H1 (cell line): ENCODE results near the gene PPP1R11.

Experiments used
- GTF2F1 ChIP-seq: IDR thresholded peaks from 2 replicates; pipeline ENCODE4 v1.6.1; 2012; ENCODE audit warnings: low read depth, low read length, improper control_type of control experiment, borderline replicate concordance
- HDAC2 ChIP-seq, 2 experiments: fragments of 300-600 bp in 1 of 2; sonication (generic) in 1 of 2; IDR thresholded peaks; 2 replicates each; pipeline ENCODE4 v1.6.1; 2011 to 2012; ENCODE audit warnings: low read depth in 2 of 2, low read length in 2 of 2, mild to moderate bottlenecking in 2 of 2, moderate library complexity in 2 of 2, borderline replicate concordance in 1 of 2, inconsistent platforms in 1 of 2
- JUND ChIP-seq: IDR thresholded peaks from 2 replicates; pipeline ENCODE4 v1.6.1; 2011; ENCODE audit warnings: mild to moderate bottlenecking, improper control_type of control experiment, low read length
- NRF1 ChIP-seq: IDR thresholded peaks from 2 replicates; pipeline ENCODE4 v1.6.1; 2011; ENCODE audit warnings: mild to moderate bottlenecking, low read depth, low read length, improper control_type of control experiment
- POLR2AphosphoS5 ChIP-seq: IDR thresholded peaks from 2 replicates; pipeline ENCODE4 v1.6.1; 2011; ENCODE audit warnings: low read depth, low read length
- SP1 ChIP-seq: IDR thresholded peaks from 2 replicates; pipeline ENCODE4 v1.6.1; 2011; ENCODE audit warnings: low read depth, low read length
- TCF12 ChIP-seq: IDR thresholded peaks from 2 replicates; pipeline ENCODE4 v1.6.1; 2011; ENCODE audit warnings: low read depth, mild to moderate bottlenecking, low read length
- TF ChIP-seq, protein P1 (sequence below), 3 experiments: IDR thresholded peaks; 1 replicate in 2 of 3; 2 replicates in 1 of 3; pipeline versions ENCODE4 v1.5.1 to v1.6.1; 2011; ENCODE audit warnings: low read length in 3 of 3, mild to moderate bottlenecking in 3 of 3, inconsistent platforms in 2 of 3, low read depth in 1 of 3, moderate library complexity in 1 of 3; ENCODE audit not compliant: insufficient read depth in 1 of 3; ENCODE audit errors: control extremely low read depth in 1 of 3

DNA sequence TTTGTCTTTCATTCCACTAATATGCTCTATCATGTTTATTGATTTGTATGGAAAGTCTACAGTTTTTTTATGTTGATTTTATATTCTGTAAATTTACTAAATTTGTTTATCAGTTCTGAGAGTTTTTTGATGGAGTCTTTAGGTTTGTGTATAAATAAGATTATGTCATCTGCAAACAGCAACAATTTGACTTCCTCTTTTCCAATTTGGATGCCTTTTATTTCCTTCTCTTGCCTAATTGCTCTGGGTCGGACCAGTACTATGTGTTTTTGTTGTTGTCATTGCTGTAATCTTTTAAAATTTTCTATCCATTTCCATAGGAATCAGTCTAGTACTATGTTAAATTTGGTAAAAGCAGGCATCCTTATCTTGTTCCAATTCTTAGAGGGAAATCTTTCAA is 37.4 kb upstream of the PPP1R11 start:
- TF ChIP-seq, protein P1, sequence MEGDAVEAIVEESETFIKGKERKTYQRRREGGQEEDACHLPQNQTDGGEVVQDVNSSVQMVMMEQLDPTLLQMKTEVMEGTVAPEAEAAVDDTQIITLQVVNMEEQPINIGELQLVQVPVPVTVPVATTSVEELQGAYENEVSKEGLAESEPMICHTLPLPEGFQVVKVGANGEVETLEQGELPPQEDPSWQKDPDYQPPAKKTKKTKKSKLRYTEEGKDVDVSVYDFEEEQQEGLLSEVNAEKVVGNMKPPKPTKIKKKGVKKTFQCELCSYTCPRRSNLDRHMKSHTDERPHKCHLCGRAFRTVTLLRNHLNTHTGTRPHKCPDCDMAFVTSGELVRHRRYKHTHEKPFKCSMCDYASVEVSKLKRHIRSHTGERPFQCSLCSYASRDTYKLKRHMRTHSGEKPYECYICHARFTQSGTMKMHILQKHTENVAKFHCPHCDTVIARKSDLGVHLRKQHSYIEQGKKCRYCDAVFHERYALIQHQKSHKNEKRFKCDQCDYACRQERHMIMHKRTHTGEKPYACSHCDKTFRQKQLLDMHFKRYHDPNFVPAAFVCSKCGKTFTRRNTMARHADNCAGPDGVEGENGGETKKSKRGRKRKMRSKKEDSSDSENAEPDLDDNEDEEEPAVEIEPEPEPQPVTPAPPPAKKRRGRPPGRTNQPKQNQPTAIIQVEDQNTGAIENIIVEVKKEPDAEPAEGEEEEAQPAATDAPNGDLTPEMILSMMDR (IDR thresholded peaks at IDR 0.05; ENCODE audit: control extremely low read depth in 1 of 3, insufficient read depth in 1 of 3, low read depth in 1 of 3, low read length in 3 of 3), result no peak
- TF ChIP-seq HDAC2 (IDR thresholded peaks at IDR 0.05; ENCODE audit: borderline replicate concordance in 1 of 2, low read depth in 2 of 2, low read length in 2 of 2), result no peak
- TF ChIP-seq GTF2F1, result no peak
- no peak for TF ChIP-seq TCF12
- no peak for TF ChIP-seq POLR2AphosphoS5
- TF ChIP-seq JUND, result no peak
- TF ChIP-seq SP1, result no peak
- TF ChIP-seq NRF1, result no peak
